ENCODE results near the gene RREB1. TPM values are rescaled to one million over a fixed set of nuclear protein-coding genes. Genes with fewer than 3 reads are reported as not detected.

The RREB1 gene
- total and polyA plus RNA-seq, 9 donors: 7.3 to 64.4 (median 50.1) TPM

- no peak overlapping the region for H3K4me3 ChIP-seq
- intact Hi-C loops (cut with DNase I): no loop called here
- no peak for TF ChIP-seq POLR2A (IDR thresholded peaks at IDR 0.05)
- TF ChIP-seq EP300 (IDR thresholded peaks at IDR 0.05): no peak
- TF ChIP-seq, protein P1, sequence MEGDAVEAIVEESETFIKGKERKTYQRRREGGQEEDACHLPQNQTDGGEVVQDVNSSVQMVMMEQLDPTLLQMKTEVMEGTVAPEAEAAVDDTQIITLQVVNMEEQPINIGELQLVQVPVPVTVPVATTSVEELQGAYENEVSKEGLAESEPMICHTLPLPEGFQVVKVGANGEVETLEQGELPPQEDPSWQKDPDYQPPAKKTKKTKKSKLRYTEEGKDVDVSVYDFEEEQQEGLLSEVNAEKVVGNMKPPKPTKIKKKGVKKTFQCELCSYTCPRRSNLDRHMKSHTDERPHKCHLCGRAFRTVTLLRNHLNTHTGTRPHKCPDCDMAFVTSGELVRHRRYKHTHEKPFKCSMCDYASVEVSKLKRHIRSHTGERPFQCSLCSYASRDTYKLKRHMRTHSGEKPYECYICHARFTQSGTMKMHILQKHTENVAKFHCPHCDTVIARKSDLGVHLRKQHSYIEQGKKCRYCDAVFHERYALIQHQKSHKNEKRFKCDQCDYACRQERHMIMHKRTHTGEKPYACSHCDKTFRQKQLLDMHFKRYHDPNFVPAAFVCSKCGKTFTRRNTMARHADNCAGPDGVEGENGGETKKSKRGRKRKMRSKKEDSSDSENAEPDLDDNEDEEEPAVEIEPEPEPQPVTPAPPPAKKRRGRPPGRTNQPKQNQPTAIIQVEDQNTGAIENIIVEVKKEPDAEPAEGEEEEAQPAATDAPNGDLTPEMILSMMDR (IDR thresholded peaks at IDR 0.05): no peak
- no peaks in the 10 kb centered on the region for H3K27me3 ChIP-seq
- no peak for DNase-seq
- H3K27ac ChIP-seq: peak overlapping the region in 1 of 2 donors; percentile 12
- peaks cover 20% of the 10 kb centered on the region for H3K4me1 ChIP-seq (ENCODE audit: insufficient read depth)
- H3K9me3 ChIP-seq: no peaks in the 10 kb centered on the region
- WGBS, 3 donors: 64 to 66% (median 65%) methylated on average over 2 of the region's 2 CpGs
- H3K36me3 ChIP-seq: no peaks in the 10 kb centered on the region
These were observed 110.7 kb downstream of the RREB1 start for GRCh38 chr6:7218406-7218988.

DNA sequence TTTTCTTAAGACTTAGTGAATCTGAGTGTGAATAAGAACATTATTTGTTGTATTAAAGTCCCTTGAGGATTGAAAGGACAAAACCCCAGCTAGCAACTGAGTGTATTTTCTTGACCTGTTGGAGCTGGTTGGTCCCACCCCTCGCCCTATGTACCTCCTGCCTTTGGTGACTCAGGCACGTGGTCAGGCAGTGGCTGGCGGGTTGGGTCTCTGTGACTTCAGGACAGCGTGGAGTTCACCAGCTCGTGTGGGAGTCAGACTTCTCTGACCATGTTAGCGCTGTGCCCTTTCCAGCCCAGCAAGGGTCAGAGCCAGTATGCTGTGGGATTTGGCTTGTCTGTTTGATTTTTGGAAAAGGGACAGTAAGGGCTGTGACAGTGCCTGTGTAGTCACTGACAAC, 111.5 kb downstream of the RREB1 start:
- 68 to 76% (median 70%) methylated on average over 6 of the region's 6 CpGs for WGBS, 3 donors
- peak overlapping the region in 1 of 2 donors; percentile 57 for H3K27ac ChIP-seq
- H3K4me3 ChIP-seq: no peak overlapping the region
- peak in 2 of 5 donors; percentile 37 to 48 for DNase-seq
- H3K36me3 ChIP-seq: no peaks in the 10 kb centered on the region
- TF ChIP-seq, protein P1 (IDR thresholded peaks at IDR 0.05): no peak
- TF ChIP-seq POLR2A (IDR thresholded peaks at IDR 0.05) (no peak), EP300 (IDR thresholded peaks at IDR 0.05) (no peak)
- H3K27me3 ChIP-seq: no peaks in the 10 kb centered on the region
- H3K4me1 ChIP-seq (ENCODE audit: insufficient read depth): peaks cover 20% of the 10 kb centered on the region
- H3K9me3 ChIP-seq: no peaks in the 10 kb centered on the region
- intact Hi-C loops (cut with DNase I): no loop called here

GRCh38 chr6:7222197-7222596, 114.4 kb downstream of the RREB1 start:
- peaks cover 20% of the 10 kb centered on the region for H3K4me1 ChIP-seq (ENCODE audit: insufficient read depth)
- intact Hi-C loops (cut with DNase I): no loop called here
- H3K9me3 ChIP-seq: no peaks in the 10 kb centered on the region
- no peak overlapping the region for H3K4me3 ChIP-seq
- TF ChIP-seq EP300 (IDR thresholded peaks at IDR 0.05): no peak
- no peaks in the 10 kb centered on the region for H3K27me3 ChIP-seq
- 62 to 77% (median 73%) methylated on average over 5 of the region's 5 CpGs for WGBS, 3 donors
- no peak for DNase-seq
- H3K36me3 ChIP-seq: no peaks in the 10 kb centered on the region
- no peak overlapping the region for H3K27ac ChIP-seq

- Histone ChIP-seq H3K36me3 (no peaks in the 10 kb centered on the region), H3K4me1 (ENCODE audit: insufficient read depth) (peaks cover 5% of the 10 kb centered on the region), H3K9me3 (no peaks in the 10 kb centered on the region), H3K27ac (no peak overlapping the region), H3K4me3 (no peak overlapping the region), H3K27me3 (no peaks in the 10 kb centered on the region)
- DNase-seq: no peak
- 60 to 76% (median 64%) methylated on average over 9 of the region's 9 CpGs for WGBS, 3 donors
- intact Hi-C loops (cut with DNase I): no loop called here
- TF ChIP-seq, protein P1 (IDR thresholded peaks at IDR 0.05): no peak
- TF ChIP-seq POLR2A (IDR thresholded peaks at IDR 0.05): no peak
- TF ChIP-seq EP300 (IDR thresholded peaks at IDR 0.05): no peak
These were observed 117.0 kb downstream of the RREB1 start for GRCh38 chr6:7224731-7225130.

GRCh38 chr6:7228662-7229375, 121.1 kb downstream of the RREB1 start:
- no peaks in the 10 kb centered on the region for H3K36me3 ChIP-seq
- intact Hi-C loops (cut with DNase I): no loop called here
- H3K27me3 ChIP-seq: no peaks in the 10 kb centered on the region
- no peak overlapping the region for H3K4me3 ChIP-seq
- no peak for TF ChIP-seq POLR2A (IDR thresholded peaks at IDR 0.05)
- TF ChIP-seq, protein P1 (IDR thresholded peaks at IDR 0.05): no peak
- TF ChIP-seq EP300 (IDR thresholded peaks at IDR 0.05): no peak
- no peak overlapping the region for H3K27ac ChIP-seq
- H3K9me3 ChIP-seq: no peaks in the 10 kb centered on the region
- DNase-seq: no peak
- 89 to 93% (median 92%) methylated on average over 21 of the region's 21 CpGs for WGBS, 3 donors
- H3K4me1 ChIP-seq (ENCODE audit: insufficient read depth): peaks cover 4% of the 10 kb centered on the region
